HepG2 (cell line): ENCODE measurements around the gene BAHD1. TPM values are rescaled to one million over a fixed set of nuclear protein-coding genes. Genes with fewer than 3 reads are reported as not detected.
A peak's percentile ranks its signal among the peaks of the same experiment; 100 is the strongest.

Source experiments
- ATAC-seq: fragments of 200-7000 bp; cut with Tn5 transposase; 3 replicates; pipeline ENCODE4 v1.9.1; 2020; ENCODE audit warnings: mild to moderate bottlenecking, moderate library complexity
- BruUV-seq: library from RNA; stranded (reverse); fragments of 400-500 nt; replicated peaks from 2 replicates; lab custom pipeline; 2021; lab: Mats Ljungman, UMichigan
- CTCF ChIA-PET: fragments of 300-600 bp; formaldehyde crosslinking; extraction: SDS; loops from one replicate; lab custom pipeline; 2021; ENCODE audit warnings: low total read pairs, inconsistent platforms, low intra/inter-chr PET ratio; lab: Yijun Ruan, JAX
- POLR2A ChIA-PET: fragments of 350-600 bp; sonication (Branson Sonifier 250); formaldehyde crosslinking; loops from one replicate; lab custom pipeline; 2020; ENCODE audit warnings: antibody characterized with exemption, inconsistent platforms; lab: Yijun Ruan, JAX
- DNase-seq: peaks from one replicate; pipeline ENCODE4 v3.0.0-alpha.2; 2015; ENCODE audit warnings: low spot score
- FAIRE-seq: peaks from 3 replicates; lab custom pipeline; 2011; peaks lifted over from hg19 to GRCh38; lab: Jason Lieb, UNC
- H2AFZ ChIP-seq: one replicate; pipeline ENCODE4 v1.6.1; 2011; ENCODE audit warnings: low read length, inconsistent platforms
- H3K27ac ChIP-seq: fragments of 300-600 bp; 3 replicates; pipeline ENCODE4 v1.8.0; 2011; ENCODE audit warnings: mixed run types, mild to moderate bottlenecking, mixed read lengths, low read length, inconsistent platforms; ENCODE audit not compliant: insufficient read depth; ENCODE audit errors: extremely low read length
- H3K27me3 ChIP-seq, 2 experiments: fragments of 200-600 bp in 1 of 2; 2 replicates in 1 of 2; 3 replicates in 1 of 2; pipeline versions ENCODE4 v1.6.0 to v1.8.0; 2011; ENCODE audit warnings: low read length in 2 of 2, mild to moderate bottlenecking in 2 of 2, moderate library complexity in 2 of 2, inconsistent platforms in 1 of 2; ENCODE audit not compliant: insufficient read depth in 2 of 2, control insufficient read depth in 1 of 2
- H3K36me3 ChIP-seq, 2 experiments: fragments of 200-600 bp in 1 of 2; replicated peaks in 1 of 2; 2 replicates in 1 of 2; 3 replicates in 1 of 2; pipeline versions ENCODE4 v1.5.1 to v1.8.0; 2011; ENCODE audit warnings: low read length in 2 of 2, inconsistent platforms in 1 of 2; ENCODE audit not compliant: insufficient read depth in 2 of 2, control insufficient read depth in 1 of 2
- H3K4me1 ChIP-seq: 2 replicates; pipeline ENCODE4 v1.5.1; 2012; ENCODE audit warnings: low read length, inconsistent platforms; ENCODE audit not compliant: insufficient read depth
- H3K4me2 ChIP-seq: 2 replicates; pipeline ENCODE4 v1.6.0; 2011; ENCODE audit warnings: low read depth, low read length, inconsistent platforms
- H3K4me3 ChIP-seq, 3 experiments: fragments of 200-600 bp in 1 of 3; sonication (generic), shearing (Covaris generic) in 1 of 3; replicated peaks in 1 of 3; 2 replicates each; pipeline ENCODE4 v1.5.1; 2011 to 2016; ENCODE audit warnings: low read length in 3 of 3, inconsistent platforms in 2 of 3, low read depth in 2 of 3, mild to moderate bottlenecking in 2 of 3, control low read depth in 1 of 3, mixed read lengths in 1 of 3; ENCODE audit not compliant: insufficient read depth in 1 of 3
- H3K79me2 ChIP-seq: one replicate; pipeline ENCODE4 v1.6.1; 2011; ENCODE audit warnings: low read length, inconsistent platforms; ENCODE audit not compliant: insufficient read depth
- H3K9ac ChIP-seq: 2 replicates; pipeline ENCODE4 v1.6.0; 2011; ENCODE audit warnings: mild to moderate bottlenecking, low read depth, low read length, inconsistent platforms; ENCODE audit not compliant: insufficient read depth
- H3K9me3 ChIP-seq: 2 replicates; pipeline ENCODE4 v1.5.1; 2012; ENCODE audit warnings: mild to moderate bottlenecking, low read length
- H4K20me1 ChIP-seq: 2 replicates; pipeline ENCODE4 v1.6.0; 2011; ENCODE audit warnings: inconsistent platforms, mild to moderate bottlenecking, low read length, moderate library complexity; ENCODE audit not compliant: insufficient read depth
- BHLHE40 ChIP-seq: IDR thresholded peaks from 2 replicates; pipeline ENCODE4 v1.6.1; 2011; ENCODE audit warnings: low read length, improper control_type of control experiment
- ELF3 ChIP-seq: IDR thresholded peaks from 2 replicates; pipeline ENCODE4 v1.6.1; 2016; ENCODE audit warnings: missing genetic modification reagents, missing compliant biosample characterization
- FOSL2 ChIP-seq: sonication (generic); formaldehyde crosslinking; IDR thresholded peaks from 2 replicates; pipeline ENCODE4 v1.4.0; 2020; ENCODE audit warnings: missing genetic modification reagents
- HNF4A ChIP-seq: sonication (generic); formaldehyde crosslinking; IDR thresholded peaks from 2 replicates; pipeline ENCODE4 v1.4.0; 2020; ENCODE audit warnings: missing genetic modification reagents
- IKZF1 ChIP-seq: fragments of 450-650 bp; IDR thresholded peaks from 2 replicates; pipeline ENCODE4 v1.7.1; 2016
- IRF2 ChIP-seq: IDR thresholded peaks from 2 replicates; pipeline ENCODE4 v1.6.1; 2018; ENCODE audit warnings: missing genetic modification reagents, missing compliant biosample characterization
- KMT2B ChIP-seq: IDR thresholded peaks from 2 replicates; pipeline ENCODE4 v1.6.1; 2016; ENCODE audit warnings: missing genetic modification reagents, missing compliant biosample characterization
- MAFK ChIP-seq, 2 experiments: IDR thresholded peaks in 1 of 2; conservative IDR thresholded peaks in 1 of 2; 2 replicates each; pipeline ENCODE4 v1.6.1; 2011; ENCODE audit warnings: improper control_type of control experiment in 2 of 2, low read length in 2 of 2
- MED13 ChIP-seq: sonication (generic); formaldehyde crosslinking; IDR thresholded peaks from 2 replicates; pipeline ENCODE4 v1.5.0; 2020; ENCODE audit warnings: missing genetic modification reagents
- NFRKB ChIP-seq: fragments of 450-650 bp; IDR thresholded peaks from 2 replicates; pipeline ENCODE4 v1.6.1; 2017
- NR2F1 ChIP-seq, 2 experiments: fragments of 450-650 bp in 1 of 2; formaldehyde crosslinking in 1 of 2; IDR thresholded peaks; 2 replicates each; pipeline versions ENCODE4 v1.5.0 to v1.6.1; 2016 to 2020; ENCODE audit warnings: mild to moderate bottlenecking in 1 of 2, missing compliant biosample characterization in 1 of 2, missing genetic modification reagents in 1 of 2, moderate library complexity in 1 of 2
- PRPF4 ChIP-seq: fragments of 200-400 bp; formaldehyde crosslinking; IDR thresholded peaks from 2 replicates; pipeline ENCODE4 v1.6.1; 2016; ENCODE audit warnings: low read length, low read depth; ENCODE audit not compliant: poor library complexity, severe bottlenecking
- RXRA ChIP-seq: sonication (generic); formaldehyde crosslinking; IDR thresholded peaks from 2 replicates; pipeline ENCODE4 v1.5.1; 2020; ENCODE audit warnings: missing genetic modification reagents
- SAFB2 ChIP-seq: sonication (generic); formaldehyde crosslinking; IDR thresholded peaks from 2 replicates; pipeline ENCODE4 v1.5.1; 2020; ENCODE audit warnings: missing genetic modification reagents, low read depth, mild to moderate bottlenecking, borderline replicate concordance
- SALL1 ChIP-seq: sonication (generic); formaldehyde crosslinking; IDR thresholded peaks from 2 replicates; pipeline ENCODE4 v1.8.0; 2022; ENCODE audit warnings: mild to moderate bottlenecking, missing genetic modification reagents
- SOX6 ChIP-seq, 2 experiments: fragments of 450-650 bp in 1 of 2; sonication (generic) in 1 of 2; formaldehyde crosslinking in 1 of 2; IDR thresholded peaks; 2 replicates each; pipeline versions ENCODE4 v1.4.0 to v1.6.1; 2017 to 2020; ENCODE audit warnings: antibody characterized with exemption in 1 of 2, mild to moderate bottlenecking in 1 of 2, missing genetic modification reagents in 1 of 2
- ZNF329 ChIP-seq: sonication (generic); formaldehyde crosslinking; IDR thresholded peaks from 2 replicates; pipeline ENCODE4 v1.9.0; 2021; ENCODE audit warnings: low read depth, mild to moderate bottlenecking, missing genetic modification reagents
- ZNF432 ChIP-seq: sonication (generic); formaldehyde crosslinking; IDR thresholded peaks from 2 replicates; pipeline ENCODE4 v1.5.0; 2020; ENCODE audit warnings: missing genetic modification reagents, mild to moderate bottlenecking, borderline replicate concordance
- ZNF558 ChIP-seq: sonication (generic); formaldehyde crosslinking; IDR thresholded peaks from 2 replicates; pipeline ENCODE4 v1.9.0; 2022; ENCODE audit warnings: mild to moderate bottlenecking, missing genetic modification reagents, borderline replicate concordance
- WGBS: methylation state at CpG from one replicate; pipeline ENCODE4 v1.1.6; 2017; ENCODE audit warnings: low lambda C conversion rate; 5-methylcytosine and 5-hydroxymethylcytosine counted together
- in situ Hi-C: cut with HindIII; loops from 2 replicates; pipeline ENCODE4 v1.10.0; 2017; ENCODE audit warnings: low pct_unique_long_range_greater_than_20kb; ENCODE audit not compliant: extremely low pct_ligation_motif_present
- intact Hi-C: fragments of 100-400 bp; cut with micrococcal nuclease; formaldehyde crosslinking; loops from one replicate; pipeline ENCODE4 v1.10.0; 2022; ENCODE audit not compliant: unreplicated experiment
- polyA plus RNA-seq, 8 experiments: library from polyadenylated mRNA; depleted of rRNA in 3 of 8; stranded (reverse) in 7 of 8; unstranded in 1 of 8; fragments of >200 nt; fragmentation: Illumina TruSeq in 4 of 8; extraction: Trizol in 4 of 8; gene quantifications; 2 replicates each; pipeline versions ENCODE4 v1.2.1 to v1.2.3, GENCODE V29; 2011 to 2016; ENCODE audit warnings: low read depth in 4 of 8, missing spikeins in 1 of 8, mixed read lengths in 1 of 8; ENCODE audit not compliant: insufficient read depth in 1 of 8
- total RNA-seq, 5 experiments: library from RNA; depleted of rRNA; stranded (reverse); fragments of >200 nt; fragmentation: Illumina TruSeq; extraction: Trizol; gene quantifications; 2 replicates each; pipeline ENCODE4 v1.2.3, GENCODE V29; 2016; ENCODE audit warnings: low read depth in 1 of 5
- TF ChIP-seq, protein P1 (sequence below): fragments of 450-650 bp; IDR thresholded peaks from 2 replicates; pipeline ENCODE4 v1.6.1; 2017
- TF ChIP-seq, protein P2 (sequence below): fragments of 450-650 bp; IDR thresholded peaks from 2 replicates; pipeline ENCODE4 v1.6.1; 2016
- TF ChIP-seq, protein P3 (sequence below): IDR thresholded peaks from 2 replicates; pipeline ENCODE4 v1.6.1; 2016

The BAHD1 gene
- total and polyA plus RNA-seq, 2 of the 13 experiments (the other 11 are each of a cell fraction or from before 2014, with no cell fraction given) = 3.3 to 8.7 TPM

DNA sequence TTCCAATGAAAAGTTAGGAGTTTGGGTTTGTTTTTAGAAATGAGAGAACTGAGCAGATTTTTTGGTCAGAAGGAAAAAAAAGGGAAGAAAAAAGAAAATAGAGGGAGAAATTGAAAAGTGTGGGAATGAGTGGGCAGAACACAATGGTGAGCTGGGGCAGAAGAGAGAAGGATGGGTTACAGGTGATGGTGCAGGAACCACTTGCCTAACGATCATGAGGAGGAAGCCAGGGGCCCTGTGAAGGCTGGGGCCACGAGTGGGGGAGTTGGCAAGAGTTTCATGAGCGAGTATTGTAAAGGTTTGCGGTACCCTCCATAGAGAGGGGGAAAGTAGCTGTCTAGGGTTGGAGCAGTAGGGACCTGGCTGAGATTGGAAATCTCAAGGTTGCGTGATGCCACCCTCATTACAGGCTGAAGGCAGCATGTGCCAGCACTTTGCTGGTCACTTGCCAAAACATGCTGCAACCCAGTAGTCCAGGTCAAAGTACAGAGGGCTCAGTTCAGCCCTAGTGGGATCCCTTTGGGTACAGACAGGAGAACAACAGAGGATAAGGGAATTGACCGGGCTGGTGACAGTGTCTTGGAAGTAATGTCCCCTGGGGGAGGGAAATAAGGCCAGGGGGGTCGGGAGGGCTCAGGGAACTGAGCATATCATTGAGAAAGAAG lies 28.5 kb upstream of the BAHD1 start:
- peak overlapping the region; percentile 39 for H3K27ac ChIP-seq
- no peak overlapping the region for H2AFZ ChIP-seq
- peaks cover 1% of the 10 kb centered on the region for H3K79me2 ChIP-seq
- no peak overlapping the region for H3K9ac ChIP-seq
- H3K36me3 ChIP-seq = peaks cover 24 to 57% of the 10 kb centered on the region in 2 experiments
- ChIA-PET POLR2A (no interaction called here), CTCF (no interaction called here)
- peak overlapping the region; percentile 34; the same call in 1 of the 2 replicates for H3K4me2 ChIP-seq
- ATAC-seq = peak; percentile 83
- H4K20me1 ChIP-seq = no peaks in the 10 kb centered on the region
- in situ Hi-C loops = no loop called here
- peak; percentile 58 for DNase-seq
- BruUV-seq = no TSS peak
- peaks cover 34% of the 10 kb centered on the region for H3K4me1 ChIP-seq
- intact Hi-C loops = no loop called here
- H3K4me3 ChIP-seq = no peak overlapping the region
- 66% methylated on average over 7 of the region's 7 CpGs for WGBS
- H3K9me3 ChIP-seq = no peaks in the 10 kb centered on the region
- FAIRE-seq = peak; percentile 39
- no peaks in the 10 kb centered on the region for H3K27me3 ChIP-seq
- TF ChIP-seq SAFB2 (CRISPR knock-in tag) (no peak), FOSL2 (CRISPR knock-in tag) (0 out of 2 replicates have a peak, but pooled peaks have one; percentile 29), ELF3 (CRISPR knock-in tag) (no peak), HNF4A (CRISPR knock-in tag) (peak; percentile 97), NR2F1 (CRISPR knock-in tag; IDR thresholded peaks at IDR 0.05) (peak in 1 of 2 experiments; percentile 22; a peak in 2 of 4 replicates), NFRKB (no peak), PRPF4 (no peak), ZNF329 (no peak), ZNF432 (CRISPR knock-in tag) (no peak), BHLHE40 (peak; percentile 65), SOX6 (IDR thresholded peaks at IDR 0.05) (no peak), SOX6 (CRISPR knock-in tag; IDR thresholded peaks at IDR 0.05) (peak; percentile 53; the same call in 1 of the 2 replicates), IRF2 (0 out of 2 replicates have a peak, but pooled peaks have one; percentile 25), KMT2B (CRISPR knock-in tag) (no peak), SALL1 (CRISPR knock-in tag) (peak; percentile 71), MAFK (conservative IDR thresholded peaks at IDR 0.05 in 1 of 2, IDR thresholded peaks at IDR 0.05 in 1 of 2; ENCODE audit: low read length in 2 of 2) (no peak), MED13 (CRISPR knock-in tag) (no peak), ZNF558 (CRISPR knock-in tag) (no peak), IKZF1 (no peak), RXRA (0 out of 2 replicates have a peak, but pooled peaks have one; percentile 14)
- TF ChIP-seq, protein P1, sequence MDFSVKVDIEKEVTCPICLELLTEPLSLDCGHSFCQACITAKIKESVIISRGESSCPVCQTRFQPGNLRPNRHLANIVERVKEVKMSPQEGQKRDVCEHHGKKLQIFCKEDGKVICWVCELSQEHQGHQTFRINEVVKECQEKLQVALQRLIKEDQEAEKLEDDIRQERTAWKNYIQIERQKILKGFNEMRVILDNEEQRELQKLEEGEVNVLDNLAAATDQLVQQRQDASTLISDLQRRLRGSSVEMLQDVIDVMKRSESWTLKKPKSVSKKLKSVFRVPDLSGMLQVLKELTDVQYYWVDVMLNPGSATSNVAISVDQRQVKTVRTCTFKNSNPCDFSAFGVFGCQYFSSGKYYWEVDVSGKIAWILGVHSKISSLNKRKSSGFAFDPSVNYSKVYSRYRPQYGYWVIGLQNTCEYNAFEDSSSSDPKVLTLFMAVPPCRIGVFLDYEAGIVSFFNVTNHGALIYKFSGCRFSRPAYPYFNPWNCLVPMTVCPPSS = no peak
- TF ChIP-seq, protein P2, sequence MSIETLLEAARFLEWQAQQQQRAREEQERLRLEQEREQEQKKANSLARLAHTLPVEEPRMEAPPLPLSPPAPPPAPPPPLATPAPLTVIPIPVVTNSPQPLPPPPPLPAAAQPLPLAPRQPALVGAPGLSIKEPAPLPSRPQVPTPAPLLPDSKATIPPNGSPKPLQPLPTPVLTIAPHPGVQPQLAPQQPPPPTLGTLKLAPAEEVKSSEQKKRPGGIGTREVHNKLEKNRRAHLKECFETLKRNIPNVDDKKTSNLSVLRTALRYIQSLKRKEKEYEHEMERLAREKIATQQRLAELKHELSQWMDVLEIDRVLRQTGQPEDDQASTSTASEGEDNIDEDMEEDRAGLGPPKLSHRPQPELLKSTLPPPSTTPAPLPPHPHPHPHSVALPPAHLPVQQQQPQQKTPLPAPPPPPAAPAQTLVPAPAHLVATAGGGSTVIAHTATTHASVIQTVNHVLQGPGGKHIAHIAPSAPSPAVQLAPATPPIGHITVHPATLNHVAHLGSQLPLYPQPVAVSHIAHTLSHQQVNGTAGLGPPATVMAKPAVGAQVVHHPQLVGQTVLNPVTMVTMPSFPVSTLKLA = peak; percentile 36; the same call in 1 of the 2 replicates
- TF ChIP-seq, protein P3, sequence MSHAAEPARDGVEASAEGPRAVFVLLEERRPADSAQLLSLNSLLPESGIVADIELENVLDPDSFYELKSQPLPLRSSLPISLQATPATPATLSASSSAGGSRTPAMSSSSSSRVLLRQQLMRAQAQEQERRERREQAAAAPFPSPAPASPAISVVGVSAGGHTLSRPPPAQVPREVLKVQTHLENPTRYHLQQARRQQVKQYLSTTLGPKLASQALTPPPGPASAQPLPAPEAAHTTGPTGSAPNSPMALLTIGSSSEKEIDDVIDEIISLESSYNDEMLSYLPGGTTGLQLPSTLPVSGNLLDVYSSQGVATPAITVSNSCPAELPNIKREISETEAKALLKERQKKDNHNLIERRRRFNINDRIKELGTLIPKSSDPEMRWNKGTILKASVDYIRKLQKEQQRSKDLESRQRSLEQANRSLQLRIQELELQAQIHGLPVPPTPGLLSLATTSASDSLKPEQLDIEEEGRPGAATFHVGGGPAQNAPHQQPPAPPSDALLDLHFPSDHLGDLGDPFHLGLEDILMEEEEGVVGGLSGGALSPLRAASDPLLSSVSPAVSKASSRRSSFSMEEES (CRISPR knock-in tag) = 0 out of 2 replicates have a peak, but pooled peaks have one; percentile 27
